ENCODE results near the gene ADAMTS13.

The ADAMTS13 gene

DNA sequence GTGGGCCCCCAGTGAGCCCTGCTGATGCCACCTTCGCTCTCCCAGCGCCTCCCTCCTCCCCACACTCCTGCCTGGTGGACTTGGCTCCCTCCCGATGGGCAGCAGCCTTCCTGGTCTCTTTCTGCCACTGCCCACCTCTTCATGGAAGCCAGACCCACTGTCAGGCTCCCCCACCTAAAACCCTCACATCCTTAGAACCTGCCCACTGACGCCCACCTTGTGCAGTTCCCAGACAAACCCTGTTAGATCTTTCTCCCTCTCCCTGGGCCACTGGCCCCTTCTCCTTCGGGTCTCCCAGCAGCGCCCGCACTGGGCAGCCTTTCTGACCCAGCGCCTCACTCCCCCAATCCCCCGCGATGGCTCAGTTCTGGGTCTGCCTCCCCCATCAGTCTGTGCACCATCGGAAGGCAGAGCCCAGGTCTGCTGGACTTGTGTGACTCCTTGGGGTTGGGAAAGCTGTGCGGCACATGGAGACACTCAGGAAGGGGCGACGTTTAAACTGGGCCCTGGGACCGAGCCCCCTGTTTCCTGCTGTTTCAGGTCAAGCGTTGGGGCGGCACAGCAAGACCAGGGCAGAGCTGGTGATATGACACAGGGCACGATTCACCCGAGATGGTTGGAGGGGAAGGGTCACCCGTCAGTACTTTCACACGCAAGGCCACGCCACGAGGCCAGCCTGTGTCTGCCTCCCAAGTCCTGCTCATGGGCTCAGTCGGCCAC is 85.2 kb downstream of the ADAMTS13 start:
- TF ChIP-seq CTCF (IDR thresholded peaks at IDR 0.05; ENCODE audit: insufficient read depth, low read depth, low read length, missing control alignments): no peak
- no peak for DNase-seq (ENCODE audit: low read depth)
- H3K4me3 ChIP-seq (ENCODE audit: low read length): no peak overlapping the region

GRCh38 chr9:133508046-133508445 is 85.9 kb downstream of the ADAMTS13 start:
- no peak for TF ChIP-seq CTCF (IDR thresholded peaks at IDR 0.05; ENCODE audit: insufficient read depth, low read depth, low read length, missing control alignments)
- no peak overlapping the region for H3K4me3 ChIP-seq (ENCODE audit: low read length)
- DNase-seq (ENCODE audit: low read depth): no peak

Measured in epithelial cell of esophagus (primary cell).